IMR-90 (cell line): ENCODE results near the gene FXYD1.

Experiments used
- CEBPB ChIP-seq: IDR thresholded peaks from 2 replicates; pipeline ENCODE4 v1.6.1; 2012; ENCODE audit warnings: low read depth, low read length, improper control_type of control experiment
- CTCF ChIP-seq: conservative IDR thresholded peaks from 2 replicates; pipeline ENCODE4 v1.5.1; 2012; ENCODE audit warnings: mild to moderate bottlenecking, low read depth, low read length, improper control_type of control experiment
- FOS ChIP-seq: fragments of 150-350 bp; IDR thresholded peaks from 2 replicates; pipeline ENCODE4 v1.6.1; 2016; ENCODE audit warnings: low read depth, low read length
- MAFK ChIP-seq: IDR thresholded peaks from 2 replicates; pipeline ENCODE4 v1.6.1; 2012; ENCODE audit warnings: low read depth, low read length, improper control_type of control experiment
- MAZ ChIP-seq: IDR thresholded peaks from 2 replicates; pipeline ENCODE4 v1.6.1; 2012; ENCODE audit warnings: low read depth, mild to moderate bottlenecking, low read length, improper control_type of control experiment, moderate library complexity, borderline replicate concordance
- MXI1 ChIP-seq: IDR thresholded peaks from 2 replicates; pipeline ENCODE4 v1.6.1; 2012; ENCODE audit warnings: low read depth, mild to moderate bottlenecking, low read length, moderate library complexity, borderline replicate concordance
- NFE2L2 ChIP-seq: fragments of 150-350 bp; IDR thresholded peaks from 2 replicates; pipeline ENCODE4 v1.6.1; 2016; ENCODE audit warnings: low read depth, mild to moderate bottlenecking, low read length
- POLR2A ChIP-seq: IDR thresholded peaks from 2 replicates; pipeline ENCODE4 v1.6.1; 2012; ENCODE audit warnings: mild to moderate bottlenecking, low read depth, low read length
- RAD21 ChIP-seq: IDR thresholded peaks from 2 replicates; pipeline ENCODE4 v1.6.1; 2012; ENCODE audit warnings: low read length, improper control_type of control experiment
- RCOR1 ChIP-seq: IDR thresholded peaks from 2 replicates; pipeline ENCODE4 v1.6.1; 2012; ENCODE audit warnings: mild to moderate bottlenecking, low read length, improper control_type of control experiment; ENCODE audit not compliant: insufficient replicate concordance
- RFX5 ChIP-seq: IDR thresholded peaks from 2 replicates; pipeline ENCODE4 v1.8.0; 2012; ENCODE audit warnings: low read depth, mild to moderate bottlenecking, low read length, moderate library complexity
- SMC3 ChIP-seq: fragments of 150-350 bp; IDR thresholded peaks from 2 replicates; pipeline ENCODE4 v1.6.1; 2016; ENCODE audit warnings: low read depth, mild to moderate bottlenecking, antibody characterized with exemption, low read length, moderate library complexity
- TF ChIP-seq, protein P1 (sequence below): fragments of 150-350 bp; IDR thresholded peaks from 2 replicates; pipeline ENCODE4 v1.6.1; 2017; ENCODE audit warnings: mild to moderate bottlenecking, antibody characterized with exemption, low read length, low read depth

DNA sequence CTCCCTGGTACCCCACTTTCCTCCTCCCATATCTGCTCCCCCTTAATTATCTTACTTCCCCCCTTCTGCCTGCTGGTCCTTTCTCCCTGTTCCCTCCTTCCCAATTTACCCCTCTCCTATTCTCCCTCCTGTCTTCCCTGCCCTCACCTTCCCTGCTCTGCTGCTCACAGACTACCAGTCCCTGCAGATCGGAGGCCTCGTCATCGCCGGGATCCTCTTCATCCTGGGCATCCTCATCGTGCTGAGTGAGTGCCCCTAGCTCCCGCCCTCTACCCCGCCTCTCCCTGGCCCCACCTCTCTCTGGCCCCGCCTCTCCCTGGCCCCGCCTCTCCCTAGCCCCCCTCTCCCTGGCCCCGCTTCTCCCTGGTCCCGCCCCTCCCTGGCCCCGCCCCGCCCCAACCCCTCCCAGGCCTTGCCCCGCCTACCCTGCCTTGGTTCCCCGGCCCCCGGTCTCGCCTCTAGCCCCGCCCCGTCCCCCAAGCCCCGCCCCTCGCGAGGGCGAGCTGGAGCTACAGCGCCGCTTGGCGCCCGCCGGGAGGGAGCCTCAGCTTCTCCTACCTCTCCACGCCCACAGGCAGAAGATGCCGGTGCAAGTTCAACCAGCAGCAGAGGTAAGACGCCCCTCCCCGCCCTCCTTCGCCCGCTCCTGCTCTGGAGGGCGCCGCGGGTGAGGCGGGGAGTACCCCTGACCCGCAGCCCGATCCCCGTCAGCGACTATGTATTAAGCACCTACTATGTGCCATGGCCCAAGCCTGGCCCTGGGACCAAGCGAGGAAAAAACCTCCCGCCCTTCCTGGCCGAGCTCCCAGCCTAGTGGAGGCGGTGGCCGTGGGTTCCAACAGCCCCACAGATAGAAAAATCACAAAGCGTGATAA lies 2.6 kb downstream of the FXYD1 start:
- no peak for TF ChIP-seq FOS
- TF ChIP-seq CTCF, result peak; percentile 55
- no peak for TF ChIP-seq POLR2A
- no peak for TF ChIP-seq CEBPB
- TF ChIP-seq, protein P1, sequence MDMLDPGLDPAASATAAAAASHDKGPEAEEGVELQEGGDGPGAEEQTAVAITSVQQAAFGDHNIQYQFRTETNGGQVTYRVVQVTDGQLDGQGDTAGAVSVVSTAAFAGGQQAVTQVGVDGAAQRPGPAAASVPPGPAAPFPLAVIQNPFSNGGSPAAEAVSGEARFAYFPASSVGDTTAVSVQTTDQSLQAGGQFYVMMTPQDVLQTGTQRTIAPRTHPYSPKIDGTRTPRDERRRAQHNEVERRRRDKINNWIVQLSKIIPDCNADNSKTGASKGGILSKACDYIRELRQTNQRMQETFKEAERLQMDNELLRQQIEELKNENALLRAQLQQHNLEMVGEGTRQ, result no peak
- peak; percentile 46 for TF ChIP-seq RAD21
- peak; percentile 34; the same call in 1 of the 2 replicates for TF ChIP-seq SMC3
- TF ChIP-seq MAFK, result no peak
- TF ChIP-seq RCOR1, result no peak
- no peak for TF ChIP-seq MXI1
- peak; percentile 44; the same call in 1 of the 2 replicates for TF ChIP-seq MAZ
- TF ChIP-seq RFX5, result no peak
- TF ChIP-seq NFE2L2, result no peak
